Activated CD4-positive, alpha-beta T cell treated with anti-CD3 and anti-CD28 coated beads, Interleukin-2, amount 10 ng/mL, durations not matched to agents 24 days and 14 days (primary cell): ENCODE data around the gene NFX1. TPM values are rescaled to one million over a fixed set of nuclear protein-coding genes. Genes with fewer than 3 reads are reported as not detected.
A peak's percentile ranks its signal among the peaks of the same experiment; 100 is the strongest.

Source experiments
- DNase-seq: peaks from one replicate; pipeline ENCODE4 v3.0.0; 2022
- H3K27ac Mint-ChIP-seq: one replicate; pipeline ENCODE4 v1.8.0; 2022; ENCODE audit warnings: mild to moderate bottlenecking, mixed read lengths
- H3K27me3 Mint-ChIP-seq: one replicate; pipeline ENCODE4 v1.8.0; 2022; ENCODE audit warnings: mixed read lengths
- H3K36me3 Mint-ChIP-seq: one replicate; pipeline ENCODE4 v1.8.0; 2022; ENCODE audit warnings: low read depth, mild to moderate bottlenecking, mixed read lengths
- H3K4me1 Mint-ChIP-seq: one replicate; pipeline ENCODE4 v1.8.0; 2021; ENCODE audit warnings: mixed read lengths
- H3K4me3 Mint-ChIP-seq: one replicate; pipeline ENCODE4 v1.8.0; 2022; ENCODE audit warnings: mild to moderate bottlenecking, moderate library complexity, mixed read lengths
- H3K9me3 Mint-ChIP-seq: one replicate; pipeline ENCODE4 v1.8.0; 2021; ENCODE audit warnings: mixed read lengths
- intact Hi-C: fragments of 100-400 bp; cut with micrococcal nuclease; formaldehyde crosslinking; loops from one replicate; pipeline ENCODE4 v1.15.1; 2023
- total RNA-seq: library from RNA; stranded (reverse); gene quantifications from 2 replicates; pipeline ENCODE4 v1.2.3, GENCODE V29; 2022

Gene NFX1
- total RNA-seq, 1 donor from 2014 or later = 38.7 TPM

- no peak for DNase-seq
- no peaks in the 10 kb centered on the region for H3K27me3 Mint-ChIP-seq
- H3K4me3 Mint-ChIP-seq = no peak overlapping the region
- H3K4me1 Mint-ChIP-seq = peaks cover 14% of the 10 kb centered on the region
- no peaks in the 10 kb centered on the region for H3K9me3 Mint-ChIP-seq
- no peak overlapping the region for H3K27ac Mint-ChIP-seq
- H3K36me3 Mint-ChIP-seq = peaks cover 73% of the 10 kb centered on the region
- intact Hi-C loops = no loop called here
Measured at GRCh38 chr9:33256236-33256635, 34.1 kb upstream of the NFX1 start.

DNA sequence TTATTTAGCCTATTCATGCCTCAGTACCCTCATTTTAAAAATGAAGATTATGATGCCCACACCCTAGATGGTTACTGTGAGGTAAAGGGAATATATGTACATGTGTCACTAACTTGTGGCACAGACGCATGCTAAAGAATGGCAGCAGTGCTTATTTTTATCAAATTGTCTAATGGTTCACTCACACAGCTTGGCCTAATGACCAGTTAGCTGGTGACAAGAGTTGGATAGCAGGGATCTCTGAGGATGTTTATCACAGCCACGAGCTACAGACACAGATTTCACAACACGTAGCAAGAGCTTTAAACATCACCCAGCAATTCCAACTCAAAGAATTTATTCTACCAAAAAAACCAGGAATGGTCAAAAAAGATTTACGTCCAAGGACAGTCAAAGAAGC, 33.0 kb upstream of the NFX1 start:
- Mint-ChIP-seq H3K4me3 (no peak overlapping the region), H3K27ac (no peak overlapping the region), H3K9me3 (no peaks in the 10 kb centered on the region), H3K27me3 (no peaks in the 10 kb centered on the region), H3K36me3 (peaks cover 79% of the 10 kb centered on the region), H3K4me1 (peaks cover 14% of the 10 kb centered on the region)
- intact Hi-C loops = no loop called here
- DNase-seq = no peak

- Mint-ChIP-seq H3K36me3 (peaks cover 76% of the 10 kb centered on the region), H3K4me3 (no peak overlapping the region), H3K27ac (no peak overlapping the region), H3K9me3 (no peaks in the 10 kb centered on the region), H3K27me3 (no peaks in the 10 kb centered on the region), H3K4me1 (peaks cover 29% of the 10 kb centered on the region)
- intact Hi-C loops = no loop called here
- no peak for DNase-seq
Measured at GRCh38 chr9:33260372-33260771, 29.9 kb upstream of the NFX1 start.

- peak overlapping the region; percentile 97 for H3K4me3 Mint-ChIP-seq
- H3K36me3 Mint-ChIP-seq = peaks cover 74% of the 10 kb centered on the region
- no peak for DNase-seq
- intact Hi-C loops = loop anchor here (1.0 kb wide), 6 partner anchors 27 to 238 kb away; partner anchors contain the start of genes B4GALT1, DNAJA1, NFX1 and SMU1
- no peaks in the 10 kb centered on the region for H3K9me3 Mint-ChIP-seq
- H3K27me3 Mint-ChIP-seq = no peaks in the 10 kb centered on the region
- H3K4me1 Mint-ChIP-seq = peaks cover 56% of the 10 kb centered on the region
- H3K27ac Mint-ChIP-seq = peak overlapping the region; percentile 96
Measured at GRCh38 chr9:33263131-33264002, 26.9 kb upstream of the NFX1 start.

DNA sequence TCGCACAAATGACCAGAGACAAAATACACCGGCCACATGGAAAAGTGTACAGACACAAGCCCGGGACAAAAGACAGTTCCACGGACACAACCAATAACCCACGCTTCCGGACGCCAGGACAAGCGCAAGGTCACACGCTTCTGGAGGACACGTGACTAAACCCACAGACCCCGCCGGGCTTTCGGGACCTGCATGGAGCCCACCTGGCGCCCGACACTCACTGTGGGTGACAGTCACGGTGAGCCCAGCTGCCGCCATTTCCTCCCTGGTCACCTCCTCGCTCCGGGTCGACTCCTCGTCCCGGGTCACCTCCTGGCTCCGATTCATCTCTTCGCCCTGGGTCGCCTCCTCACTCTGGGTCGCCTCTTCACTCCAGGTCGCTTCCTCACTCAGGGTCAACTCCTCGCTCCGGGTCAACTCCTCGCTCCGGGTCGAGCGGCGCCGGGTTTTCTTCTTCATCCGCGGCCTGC, 26.3 kb upstream of the NFX1 start:
- H3K4me3 Mint-ChIP-seq = peak overlapping the region; percentile 97

GRCh38 chr9:33264473-33265177, 25.7 kb upstream of the NFX1 start, which contains the start of the genes BAG1 and CHMP5:
TSS of gene BAG1 (minus strand) at chr9:33264708.
TSS of gene CHMP5 (plus strand) at chr9:33265049. CDS start at chr9:33265079, 30 bp downstream.
- DNase-seq = peak; percentile 100
- Mint-ChIP-seq H3K27me3 (no peaks in the 10 kb centered on the region), H3K4me3 (peak within 1 kb of the TSS; percentile 97), H3K36me3 (peaks cover 66% of the 10 kb centered on the region), H3K4me1 (peaks cover 52% of the 10 kb centered on the region), H3K27ac (peak within 1 kb of the TSS; percentile 99), H3K9me3 (no peaks in the 10 kb centered on the region)
- intact Hi-C loops = loop anchor here (1.0 kb wide), 6 partner anchors 26 to 239 kb away; partner anchors contain the start of genes B4GALT1, DNAJA1, NFX1 and SMU1

More for the DNA sequence above, 26.3 kb upstream of the NFX1 start:
- Mint-ChIP-seq H3K27me3 (no peaks in the 10 kb centered on the region), H3K36me3 (peaks cover 71% of the 10 kb centered on the region), H3K27ac (peak overlapping the region; percentile 96), H3K9me3 (no peaks in the 10 kb centered on the region), H3K4me1 (peaks cover 52% of the 10 kb centered on the region)
- intact Hi-C loops = loop anchor here (1.0 kb wide), 6 partner anchors 26 to 239 kb away; partner anchors contain the start of genes B4GALT1, DNAJA1, NFX1 and SMU1
- peak; percentile 86 for DNase-seq

GRCh38 chr9:33265211-33265865, 25.0 kb upstream of the NFX1 start:
- H3K27me3 Mint-ChIP-seq = no peaks in the 10 kb centered on the region
- peak overlapping the region; percentile 97 for H3K4me3 Mint-ChIP-seq
- H3K4me1 Mint-ChIP-seq = peaks cover 45% of the 10 kb centered on the region
- peak overlapping the region; percentile 99 for H3K27ac Mint-ChIP-seq
- H3K36me3 Mint-ChIP-seq = peaks cover 63% of the 10 kb centered on the region
- intact Hi-C loops = no loop called here
- no peaks in the 10 kb centered on the region for H3K9me3 Mint-ChIP-seq
- DNase-seq = no peak

- Mint-ChIP-seq H3K4me3 (peak overlapping the region; percentile 97), H3K27me3 (no peaks in the 10 kb centered on the region), H3K27ac (peak overlapping the region; percentile 99), H3K36me3 (peaks cover 66% of the 10 kb centered on the region), H3K9me3 (no peaks in the 10 kb centered on the region), H3K4me1 (peaks cover 49% of the 10 kb centered on the region)
- intact Hi-C loops = no loop called here
- no peak for DNase-seq
Measured at GRCh38 chr9:33267151-33267767, 23.1 kb upstream of the NFX1 start.

DNA sequence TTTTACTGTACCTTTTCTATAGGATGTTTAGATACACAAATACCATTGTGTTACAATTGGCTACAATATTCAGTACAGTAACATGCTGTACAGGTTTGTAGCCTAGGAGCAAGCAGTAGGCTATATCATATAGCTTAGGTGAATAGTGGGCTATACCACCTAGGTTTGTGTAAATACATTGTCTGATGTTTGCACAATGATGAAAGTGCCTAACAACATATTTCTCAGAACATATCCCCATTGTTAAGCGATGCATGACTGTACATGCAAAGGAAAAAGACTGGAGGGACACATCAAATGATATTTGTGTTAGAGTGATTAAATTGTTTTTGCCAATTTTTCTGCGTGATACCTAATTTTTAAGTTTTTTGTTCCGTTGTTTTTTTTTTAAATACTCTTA, 20.2 kb upstream of the NFX1 start:
- H3K27ac Mint-ChIP-seq = no peak overlapping the region
- intact Hi-C loops = no loop called here
- DNase-seq = no peak
- peaks cover 48% of the 10 kb centered on the region for H3K4me1 Mint-ChIP-seq
- H3K27me3 Mint-ChIP-seq = no peaks in the 10 kb centered on the region
- no peak overlapping the region for H3K4me3 Mint-ChIP-seq
- no peaks in the 10 kb centered on the region for H3K9me3 Mint-ChIP-seq
- H3K36me3 Mint-ChIP-seq = peaks cover 69% of the 10 kb centered on the region

- Mint-ChIP-seq H3K9me3 (no peaks in the 10 kb centered on the region), H3K27me3 (no peaks in the 10 kb centered on the region), H3K4me3 (no peak overlapping the region), H3K4me1 (peaks cover 32% of the 10 kb centered on the region), H3K27ac (peak overlapping the region; percentile 56), H3K36me3 (peaks cover 71% of the 10 kb centered on the region)
- intact Hi-C loops = no loop called here
- no peak for DNase-seq
Measured at GRCh38 chr9:33272061-33272460, 18.3 kb upstream of the NFX1 start.

- peaks cover 24% of the 10 kb centered on the region for H3K4me1 Mint-ChIP-seq
- no peaks in the 10 kb centered on the region for H3K9me3 Mint-ChIP-seq
- no peak for DNase-seq
- H3K27ac Mint-ChIP-seq = peak overlapping the region; percentile 82
- H3K4me3 Mint-ChIP-seq = no peak overlapping the region
- H3K27me3 Mint-ChIP-seq = no peaks in the 10 kb centered on the region
- H3K36me3 Mint-ChIP-seq = peaks cover 71% of the 10 kb centered on the region
- intact Hi-C loops = no loop called here
Measured at GRCh38 chr9:33273266-33273971, 16.9 kb upstream of the NFX1 start.

- Mint-ChIP-seq H3K4me1 (peaks cover 23% of the 10 kb centered on the region), H3K9me3 (no peaks in the 10 kb centered on the region), H3K4me3 (no peak overlapping the region), H3K36me3 (peaks cover 69% of the 10 kb centered on the region), H3K27ac (no peak overlapping the region), H3K27me3 (no peaks in the 10 kb centered on the region)
- DNase-seq = no peak
- intact Hi-C loops = no loop called here
Measured at GRCh38 chr9:33273972-33274328, 16.4 kb upstream of the NFX1 start.

DNA sequence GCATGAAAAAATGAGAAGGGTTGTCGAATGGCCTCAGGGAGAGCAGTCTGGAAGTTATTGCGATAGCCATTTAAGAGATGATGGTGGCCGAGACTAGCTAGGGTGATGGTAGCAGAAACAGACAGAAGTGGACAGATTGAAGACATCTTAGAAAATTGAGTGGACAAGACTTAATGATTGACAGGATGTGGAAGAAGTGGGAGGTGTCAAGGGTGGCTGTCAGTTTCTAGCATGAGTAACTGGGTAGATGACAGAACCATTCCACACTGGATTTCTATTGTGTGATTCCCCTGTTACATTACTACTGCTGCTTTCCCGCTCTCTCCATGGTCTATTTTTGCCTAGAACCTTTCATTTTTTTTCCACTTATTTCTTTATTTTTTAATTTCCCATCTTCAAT, 12.8 kb upstream of the NFX1 start:
- Mint-ChIP-seq H3K4me1 (peaks cover 19% of the 10 kb centered on the region), H3K27ac (no peak overlapping the region), H3K9me3 (no peaks in the 10 kb centered on the region), H3K4me3 (no peak overlapping the region), H3K36me3 (peaks cover 62% of the 10 kb centered on the region), H3K27me3 (no peaks in the 10 kb centered on the region)
- DNase-seq = no peak
- intact Hi-C loops = no loop called here
